ENCODE results near the gene TRIM14. TPM values are rescaled to one million over a fixed set of nuclear protein-coding genes. Genes with fewer than 3 reads are reported as not detected.

The TRIM14 gene
- total and polyA plus RNA-seq, 2 of the 13 experiments (the other 11 are each of a cell fraction or from before 2014, with no cell fraction given) = 9.2 to 13.0 TPM

DNA sequence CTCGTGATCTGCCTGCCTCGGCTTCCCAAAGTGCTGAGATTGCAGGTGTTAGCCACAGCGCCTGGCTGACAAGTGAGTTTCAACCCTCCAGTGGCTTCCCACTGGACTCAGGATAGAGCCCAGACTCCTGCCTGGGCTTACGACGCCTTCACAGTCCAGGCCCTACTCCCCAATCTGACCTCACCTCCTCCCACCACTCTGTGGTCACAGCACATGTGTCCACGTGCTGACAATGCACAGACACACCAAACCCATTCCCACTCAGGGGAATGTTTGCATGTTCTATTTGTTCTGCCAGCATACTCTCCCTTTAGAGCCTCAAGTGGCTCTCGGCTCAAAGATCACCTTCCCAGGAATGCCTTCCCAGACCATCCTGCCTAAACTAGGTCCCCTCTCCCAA, 31.1 kb upstream of the TRIM14 start (continued):
- TF ChIP-seq, protein P1, sequence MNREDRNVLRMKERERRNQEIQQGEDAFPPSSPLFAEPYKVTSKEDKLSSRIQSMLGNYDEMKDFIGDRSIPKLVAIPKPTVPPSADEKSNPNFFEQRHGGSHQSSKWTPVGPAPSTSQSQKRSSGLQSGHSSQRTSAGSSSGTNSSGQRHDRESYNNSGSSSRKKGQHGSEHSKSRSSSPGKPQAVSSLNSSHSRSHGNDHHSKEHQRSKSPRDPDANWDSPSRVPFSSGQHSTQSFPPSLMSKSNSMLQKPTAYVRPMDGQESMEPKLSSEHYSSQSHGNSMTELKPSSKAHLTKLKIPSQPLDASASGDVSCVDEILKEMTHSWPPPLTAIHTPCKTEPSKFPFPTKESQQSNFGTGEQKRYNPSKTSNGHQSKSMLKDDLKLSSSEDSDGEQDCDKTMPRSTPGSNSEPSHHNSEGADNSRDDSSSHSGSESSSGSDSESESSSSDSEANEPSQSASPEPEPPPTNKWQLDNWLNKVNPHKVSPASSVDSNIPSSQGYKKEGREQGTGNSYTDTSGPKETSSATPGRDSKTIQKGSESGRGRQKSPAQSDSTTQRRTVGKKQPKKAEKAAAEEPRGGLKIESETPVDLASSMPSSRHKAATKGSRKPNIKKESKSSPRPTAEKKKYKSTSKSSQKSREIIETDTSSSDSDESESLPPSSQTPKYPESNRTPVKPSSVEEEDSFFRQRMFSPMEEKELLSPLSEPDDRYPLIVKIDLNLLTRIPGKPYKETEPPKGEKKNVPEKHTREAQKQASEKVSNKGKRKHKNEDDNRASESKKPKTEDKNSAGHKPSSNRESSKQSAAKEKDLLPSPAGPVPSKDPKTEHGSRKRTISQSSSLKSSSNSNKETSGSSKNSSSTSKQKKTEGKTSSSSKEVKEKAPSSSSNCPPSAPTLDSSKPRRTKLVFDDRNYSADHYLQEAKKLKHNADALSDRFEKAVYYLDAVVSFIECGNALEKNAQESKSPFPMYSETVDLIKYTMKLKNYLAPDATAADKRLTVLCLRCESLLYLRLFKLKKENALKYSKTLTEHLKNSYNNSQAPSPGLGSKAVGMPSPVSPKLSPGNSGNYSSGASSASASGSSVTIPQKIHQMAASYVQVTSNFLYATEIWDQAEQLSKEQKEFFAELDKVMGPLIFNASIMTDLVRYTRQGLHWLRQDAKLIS (CRISPR knock-in tag; IDR thresholded peaks at IDR 0.05) = no peak
- no peak for TF ChIP-seq TCF7 (IDR thresholded peaks at IDR 0.05; ENCODE audit: low read depth)
- peak; percentile 57; the same call in 1 of the 2 replicates for TF ChIP-seq FOXA3 (CRISPR knock-in tag; IDR thresholded peaks at IDR 0.05)
- no peak for TF ChIP-seq SRF (IDR thresholded peaks at IDR 0.05; ENCODE audit: low read depth, low read length)
- TF ChIP-seq SKI (IDR thresholded peaks at IDR 0.05; ENCODE audit: partially characterized antibody) = peak; percentile 37
- TF ChIP-seq, protein P2, sequence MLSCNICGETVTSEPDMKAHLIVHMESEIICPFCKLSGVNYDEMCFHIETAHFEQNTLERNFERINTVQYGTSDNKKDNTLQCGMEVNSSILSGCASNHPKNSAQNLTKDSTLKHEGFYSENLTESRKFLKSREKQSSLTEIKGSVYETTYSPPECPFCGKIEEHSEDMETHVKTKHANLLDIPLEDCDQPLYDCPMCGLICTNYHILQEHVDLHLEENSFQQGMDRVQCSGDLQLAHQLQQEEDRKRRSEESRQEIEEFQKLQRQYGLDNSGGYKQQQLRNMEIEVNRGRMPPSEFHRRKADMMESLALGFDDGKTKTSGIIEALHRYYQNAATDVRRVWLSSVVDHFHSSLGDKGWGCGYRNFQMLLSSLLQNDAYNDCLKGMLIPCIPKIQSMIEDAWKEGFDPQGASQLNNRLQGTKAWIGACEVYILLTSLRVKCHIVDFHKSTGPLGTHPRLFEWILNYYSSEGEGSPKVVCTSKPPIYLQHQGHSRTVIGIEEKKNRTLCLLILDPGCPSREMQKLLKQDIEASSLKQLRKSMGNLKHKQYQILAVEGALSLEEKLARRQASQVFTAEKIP (CRISPR knock-in tag; IDR thresholded peaks at IDR 0.05; ENCODE audit: borderline replicate concordance) = no peak
- TF ChIP-seq, protein P3, sequence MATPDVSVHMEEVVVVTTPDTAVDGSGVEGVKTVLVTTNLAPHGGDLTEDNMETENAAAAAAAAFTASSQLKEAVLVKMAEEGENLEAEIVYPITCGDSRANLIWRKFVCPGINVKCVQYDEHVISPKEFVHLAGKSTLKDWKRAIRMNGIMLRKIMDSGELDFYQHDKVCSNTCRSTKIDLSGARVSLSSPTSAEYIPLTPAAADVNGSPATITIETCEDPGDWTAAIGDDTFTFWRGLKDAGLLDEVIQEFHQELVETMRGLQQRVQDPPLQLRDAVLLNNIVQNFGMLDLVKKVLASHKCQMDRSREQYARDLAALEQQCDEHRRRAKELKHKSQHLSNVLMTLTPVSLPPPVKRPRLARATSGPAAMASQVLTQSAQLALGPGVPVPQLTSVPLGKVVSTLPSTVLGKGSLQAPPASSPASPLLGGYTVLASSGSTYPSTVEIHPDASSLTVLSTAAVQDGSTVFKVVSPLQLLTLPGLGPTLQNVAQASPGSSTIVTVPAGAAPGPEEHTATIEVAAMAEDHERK (CRISPR knock-in tag; IDR thresholded peaks at IDR 0.05; ENCODE audit: low read depth) = no peak
- no peak for TF ChIP-seq NCOA5 (CRISPR knock-in tag; IDR thresholded peaks at IDR 0.05)
- TF ChIP-seq, protein P4, sequence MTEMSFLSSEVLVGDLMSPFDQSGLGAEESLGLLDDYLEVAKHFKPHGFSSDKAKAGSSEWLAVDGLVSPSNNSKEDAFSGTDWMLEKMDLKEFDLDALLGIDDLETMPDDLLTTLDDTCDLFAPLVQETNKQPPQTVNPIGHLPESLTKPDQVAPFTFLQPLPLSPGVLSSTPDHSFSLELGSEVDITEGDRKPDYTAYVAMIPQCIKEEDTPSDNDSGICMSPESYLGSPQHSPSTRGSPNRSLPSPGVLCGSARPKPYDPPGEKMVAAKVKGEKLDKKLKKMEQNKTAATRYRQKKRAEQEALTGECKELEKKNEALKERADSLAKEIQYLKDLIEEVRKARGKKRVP (CRISPR knock-in tag; IDR thresholded peaks at IDR 0.05) = no peak
- TF ChIP-seq SATB2 (CRISPR knock-in tag; IDR thresholded peaks at IDR 0.05) = no peak
- no peak for TF ChIP-seq ZNF326 (CRISPR knock-in tag; IDR thresholded peaks at IDR 0.05; ENCODE audit: borderline replicate concordance)
- TF ChIP-seq ZNF607 (CRISPR knock-in tag; IDR thresholded peaks at IDR 0.05; ENCODE audit: borderline replicate concordance) = no peak
- TF ChIP-seq ZNF75D (CRISPR knock-in tag; IDR thresholded peaks at IDR 0.05; ENCODE audit: borderline replicate concordance) = no peak
- TF ChIP-seq, protein P5, sequence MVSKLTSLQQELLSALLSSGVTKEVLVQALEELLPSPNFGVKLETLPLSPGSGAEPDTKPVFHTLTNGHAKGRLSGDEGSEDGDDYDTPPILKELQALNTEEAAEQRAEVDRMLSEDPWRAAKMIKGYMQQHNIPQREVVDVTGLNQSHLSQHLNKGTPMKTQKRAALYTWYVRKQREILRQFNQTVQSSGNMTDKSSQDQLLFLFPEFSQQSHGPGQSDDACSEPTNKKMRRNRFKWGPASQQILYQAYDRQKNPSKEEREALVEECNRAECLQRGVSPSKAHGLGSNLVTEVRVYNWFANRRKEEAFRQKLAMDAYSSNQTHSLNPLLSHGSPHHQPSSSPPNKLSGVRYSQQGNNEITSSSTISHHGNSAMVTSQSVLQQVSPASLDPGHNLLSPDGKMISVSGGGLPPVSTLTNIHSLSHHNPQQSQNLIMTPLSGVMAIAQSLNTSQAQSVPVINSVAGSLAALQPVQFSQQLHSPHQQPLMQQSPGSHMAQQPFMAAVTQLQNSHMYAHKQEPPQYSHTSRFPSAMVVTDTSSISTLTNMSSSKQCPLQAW (CRISPR knock-in tag; IDR thresholded peaks at IDR 0.05) = no peak
- no peak for TF ChIP-seq ZNF180 (CRISPR knock-in tag; IDR thresholded peaks at IDR 0.05; ENCODE audit: borderline replicate concordance, low read depth)
- no peak for TF ChIP-seq MIER2 (CRISPR knock-in tag; IDR thresholded peaks at IDR 0.05)
- TF ChIP-seq RBFOX2 (IDR thresholded peaks at IDR 0.05; ENCODE audit: low read depth, low read length) = no peak
- TF ChIP-seq, protein P6, sequence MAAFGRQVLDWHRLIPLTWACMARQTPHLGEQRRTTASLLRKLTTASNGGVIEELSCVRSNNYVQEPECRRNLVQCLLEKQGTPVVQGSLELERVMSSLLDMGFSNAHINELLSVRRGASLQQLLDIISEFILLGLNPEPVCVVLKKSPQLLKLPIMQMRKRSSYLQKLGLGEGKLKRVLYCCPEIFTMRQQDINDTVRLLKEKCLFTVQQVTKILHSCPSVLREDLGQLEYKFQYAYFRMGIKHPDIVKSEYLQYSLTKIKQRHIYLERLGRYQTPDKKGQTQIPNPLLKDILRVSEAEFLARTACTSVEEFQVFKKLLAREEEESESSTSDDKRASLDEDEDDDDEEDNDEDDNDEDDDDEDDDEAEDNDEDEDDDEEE (CRISPR knock-in tag; IDR thresholded peaks at IDR 0.05) = no peak
- no peak for TF ChIP-seq ZNF678 (CRISPR knock-in tag; IDR thresholded peaks at IDR 0.05)
- TF ChIP-seq PHF20 (CRISPR knock-in tag; IDR thresholded peaks at IDR 0.05) = no peak
- peak; percentile 20; the same call in 1 of the 2 replicates for TF ChIP-seq SALL2 (CRISPR knock-in tag; IDR thresholded peaks at IDR 0.05)

Data from HepG2 (cell line).